ENCODE results near the gene MTMR4. TPM values are rescaled to one million over a fixed set of nuclear protein-coding genes. Genes with fewer than 3 reads are reported as not detected.

Gene MTMR4
- total RNA-seq (2021; ENCODE audit: unreplicated experiment) (67.2 TPM), Bru-seq, nascent RNA (percentile 69 among the genes with signal in this experiment), BruChase-seq, experiment 1, labeled RNA remaining after a 6-hour chase (percentile 92 among the genes with signal in this experiment), BruChase-seq, experiment 2, labeled RNA remaining after a 2-hour chase (percentile 89 among the genes with signal in this experiment)
- polyA plus RNA-seq (2012), result 23.7 and 28.6 TPM in 2 replicates
- long read RNA-seq, partial matches to known transcripts, result 171 of 196 reads
- long read RNA-seq, other reads (novel, unspliced or antisense), result 25 of 196 reads

GRCh38 chr17:58513965-58514769, at the start of gene MTMR4:
Gene MTMR4, minus strand, starts transcription at chr17:58514638. Its CDS starts 231 bp downstream, at chr17:58514407.
- no peaks in the 10 kb centered on the region for H3K27me3 ChIP-seq (ENCODE audit: insufficient read depth, low read length)
- DNase-seq (ENCODE audit: low read depth, low spot score) (peak; percentile 54), ATAC-seq (peak; percentile 51)
- peaks cover 22% of the 10 kb centered on the region in 2 experiments; a peak in 3 of 4 replicates for H3K36me3 ChIP-seq (ENCODE audit: control insufficient read depth in 1 of 2, insufficient read depth in 2 of 2, low read length in 2 of 2)
- H3K79me2 ChIP-seq (ENCODE audit: insufficient read depth, low read length), result peaks cover 19% of the 10 kb centered on the region; the same call in 1 of the 2 replicates
- no peaks in the 10 kb centered on the region for H3K9me3 ChIP-seq (ENCODE audit: control insufficient read depth in 1 of 2, insufficient read depth in 1 of 2, low read depth in 1 of 2, low read length in 2 of 2)
- peak; percentile 86 for TF ChIP-seq POLR2A (IDR thresholded peaks at IDR 0.05; ENCODE audit: borderline replicate concordance, extremely low read depth, insufficient read depth, insufficient read length)
- TF ChIP-seq TCF7L2 (IDR thresholded peaks at IDR 0.05; ENCODE audit: borderline replicate concordance, extremely low read depth, insufficient read depth, insufficient read length), result peak; percentile 12
- TF ChIP-seq POLR2AphosphoS5 (IDR thresholded peaks at IDR 0.05; ENCODE audit: low read depth, low read length), result peak; percentile 81
- TF ChIP-seq ZFX (IDR thresholded peaks at IDR 0.05), result peak; percentile 78
- TF ChIP-seq, protein P1, sequence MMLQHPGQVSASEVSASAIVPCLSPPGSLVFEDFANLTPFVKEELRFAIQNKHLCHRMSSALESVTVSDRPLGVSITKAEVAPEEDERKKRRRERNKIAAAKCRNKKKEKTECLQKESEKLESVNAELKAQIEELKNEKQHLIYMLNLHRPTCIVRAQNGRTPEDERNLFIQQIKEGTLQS (IDR thresholded peaks at IDR 0.05), result no peak
- TF ChIP-seq ELF1 (IDR thresholded peaks at IDR 0.05; ENCODE audit: borderline replicate concordance, low read depth), result no peak
- no peak for TF ChIP-seq MAX (IDR thresholded peaks at IDR 0.05)
- H3K9me2 ChIP-seq (ENCODE audit: insufficient read depth), result no peaks in the 10 kb centered on the region
- TSS peak; percentile 24 for BruUV-seq (replicated peaks)
- no peaks in the 10 kb centered on the region for H4K20me1 ChIP-seq (ENCODE audit: insufficient read depth)
- ChIA-PET POLR2A (interaction anchor here (0.7 to 3.8 kb wide), 5 partner anchors 12 to 165 kb away, joined by 3 to 42 read pairs (median 4); no protein-coding TSS in a partner anchor), CTCF (interaction anchor here (1.2 to 3.0 kb wide), 4 partner anchors 64 to 491 kb away, joined by 4 to 14 read pairs (median 4); no protein-coding TSS in a partner anchor), RAD21 (ENCODE audit: low non-redundant PET in 1 of 2, low total read pairs in 2 of 2, uncharacterized antibody in 2 of 2, unreplicated experiment in 2 of 2) (interaction anchor here in 1 of 2 experiments (0.6 kb wide), 1 partner anchor 208 kb away, joined by 3 read pairs; no protein-coding TSS in a partner anchor)
- intact Hi-C loops (cut with micrococcal nuclease), result loop anchor here (10.0 kb wide), 1 partner anchor 591 kb away; the partner anchor contains the start of gene TRIM37
- H3K27ac ChIP-seq (ENCODE audit: low read depth, low read length), result peak within 1 kb of the TSS; percentile 83
- peak within 1 kb of the TSS; percentile 80 for H3K9ac ChIP-seq (ENCODE audit: low read length)
- peak within 1 kb of the TSS; percentile 82 to 90 for H3K4me3 ChIP-seq (replicated peaks in 1 of 2; ENCODE audit: low read depth in 1 of 2, low read length in 2 of 2)
- peaks cover 23 to 35% of the 10 kb centered on the region in 2 experiments for H3K4me1 ChIP-seq (ENCODE audit: control insufficient read depth in 1 of 2, insufficient read depth in 2 of 2, low read length in 2 of 2)
- H3K4me2 ChIP-seq (ENCODE audit: low read length), result peak within 1 kb of the TSS; percentile 95
- peak within 1 kb of the TSS; percentile 12 for H2AFZ ChIP-seq (ENCODE audit: low read depth, low read length, poor library complexity, severe bottlenecking)
